Measurements from ENCODE around the gene PRRT4.

Gene PRRT4

GRCh38 chr7:128407751-128408708, 46.5 kb upstream of the PRRT4 start:
- TF ChIP-seq CTCF (IDR thresholded peaks at IDR 0.05) = no peak
- Mint-ChIP-seq H3K27me3 (ENCODE audit: low read depth, poor library complexity) (peaks cover 62% of the 10 kb centered on the region), H3K36me3 (ENCODE audit: low read depth) (peaks cover 5% of the 10 kb centered on the region), H3K9me3 (peaks cover 6% of the 10 kb centered on the region), H3K4me3 (peak overlapping the region; percentile 49), H3K27ac (no peak overlapping the region), H3K4me1 (peaks cover 45% of the 10 kb centered on the region)
- DNase-seq = no peak

- peaks cover 55% of the 10 kb centered on the region for H3K27me3 Mint-ChIP-seq (ENCODE audit: low read depth, poor library complexity)
- H3K4me3 Mint-ChIP-seq = no peak overlapping the region
- peaks cover 45% of the 10 kb centered on the region for H3K4me1 Mint-ChIP-seq
- H3K9me3 Mint-ChIP-seq = peaks cover 3% of the 10 kb centered on the region
- peaks cover 5% of the 10 kb centered on the region for H3K36me3 Mint-ChIP-seq (ENCODE audit: low read depth)
- no peak overlapping the region for H3K27ac Mint-ChIP-seq
- no peak for TF ChIP-seq CTCF (IDR thresholded peaks at IDR 0.05)
- DNase-seq = no peak
Observed at GRCh38 chr7:128407233-128407589, 45.7 kb upstream of the PRRT4 start.

- no peak for DNase-seq
- peaks cover 5% of the 10 kb centered on the region for H3K36me3 Mint-ChIP-seq (ENCODE audit: low read depth)
Observed at GRCh38 chr7:128406314-128407232, 45.1 kb upstream of the PRRT4 start.

DNA sequence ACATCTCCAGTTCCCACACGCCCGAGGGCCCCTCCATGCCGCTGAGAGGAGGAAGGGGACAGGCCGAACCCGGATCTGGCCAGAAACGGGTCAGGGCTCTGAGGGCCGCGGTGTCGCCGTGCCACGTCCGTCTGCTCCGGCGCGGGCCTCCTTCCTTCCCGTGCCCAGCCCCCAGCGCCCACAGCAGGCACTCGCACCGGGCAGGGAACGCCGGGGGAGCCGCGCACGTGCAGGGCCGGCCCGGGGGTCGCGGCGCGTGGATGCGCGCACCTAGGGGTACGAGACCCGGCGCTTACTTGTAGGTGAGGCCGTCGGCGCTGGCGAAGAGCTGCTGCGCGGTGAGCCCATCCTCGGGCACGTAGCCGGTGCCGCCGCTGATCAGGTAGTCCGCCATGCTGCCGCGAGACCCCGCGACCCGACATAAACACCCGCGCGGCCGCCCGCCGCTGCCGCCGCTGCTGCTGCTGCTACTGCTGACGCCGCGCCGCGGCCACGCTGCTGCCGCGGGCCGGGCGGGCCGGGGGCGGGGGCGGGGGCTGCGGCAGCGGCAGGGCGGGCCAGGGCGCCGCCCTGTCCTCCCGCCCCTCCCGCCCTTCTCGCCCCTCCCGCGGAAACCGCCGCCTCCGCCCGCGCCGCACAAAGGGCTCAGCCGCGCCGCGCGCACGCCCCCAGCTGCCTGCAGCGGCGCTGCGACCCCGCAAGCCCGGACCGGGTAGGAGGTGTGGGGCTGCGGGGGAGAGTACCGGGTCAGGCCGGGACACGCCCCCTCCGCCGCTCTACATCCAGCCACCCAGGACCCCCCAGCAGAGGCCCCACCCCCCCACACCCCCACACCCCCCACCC, 44.2 kb upstream of the PRRT4 start:
- H3K36me3 Mint-ChIP-seq (ENCODE audit: low read depth) = peaks cover 5% of the 10 kb centered on the region
- peak overlapping the region; percentile 81 for H3K4me3 Mint-ChIP-seq
- no peak for TF ChIP-seq CTCF (IDR thresholded peaks at IDR 0.05)
- peak; percentile 75 for DNase-seq
- peaks cover 42% of the 10 kb centered on the region for H3K27me3 Mint-ChIP-seq (ENCODE audit: low read depth, poor library complexity)
- no peaks in the 10 kb centered on the region for H3K9me3 Mint-ChIP-seq
- peaks cover 45% of the 10 kb centered on the region for H3K4me1 Mint-ChIP-seq
- no peak overlapping the region for H3K27ac Mint-ChIP-seq

More at GRCh38 chr7:128406314-128407232, 45.1 kb upstream of the PRRT4 start:
- H3K27ac Mint-ChIP-seq = no peak overlapping the region
- H3K4me1 Mint-ChIP-seq = peaks cover 45% of the 10 kb centered on the region
- peaks cover 49% of the 10 kb centered on the region for H3K27me3 Mint-ChIP-seq (ENCODE audit: low read depth, poor library complexity)
- TF ChIP-seq CTCF (IDR thresholded peaks at IDR 0.05) = no peak
- peak overlapping the region; percentile 73 for H3K4me3 Mint-ChIP-seq
- H3K9me3 Mint-ChIP-seq = no peaks in the 10 kb centered on the region

GRCh38 chr7:128404886-128405470, 43.5 kb upstream of the PRRT4 start:
- peaks cover 5% of the 10 kb centered on the region for H3K36me3 Mint-ChIP-seq (ENCODE audit: low read depth)
- H3K4me3 Mint-ChIP-seq = peak overlapping the region; percentile 81
- H3K27ac Mint-ChIP-seq = no peak overlapping the region

More at GRCh38 chr7:128404886-128405470, 43.5 kb upstream of the PRRT4 start:
- no peak for TF ChIP-seq CTCF (IDR thresholded peaks at IDR 0.05)
- Mint-ChIP-seq H3K4me1 (peaks cover 41% of the 10 kb centered on the region), H3K27me3 (ENCODE audit: low read depth, poor library complexity) (peaks cover 37% of the 10 kb centered on the region), H3K9me3 (no peaks in the 10 kb centered on the region)
- DNase-seq = no peak
